HG03571 (cell line): Measurements from ENCODE around the gene GPR132.

Experiments
- ATAC-seq: cut with Tn5 transposase; IDR thresholded peaks from one replicate; pipeline ENCODE4 v1.9.1; 2021; ENCODE audit not compliant: unreplicated experiment

Gene GPR132

GRCh38 chr14:105005929-105006830, 59.0 kb downstream of the GPR132 start:
- no peak for ATAC-seq

GRCh38 chr14:105005329-105005928, 59.8 kb downstream of the GPR132 start:
- ATAC-seq: no peak
